ENCODE results near the gene MTUS2. TPM values are rescaled to one million over a fixed set of nuclear protein-coding genes. Genes with fewer than 3 reads are reported as not detected.

The MTUS2 gene
- total RNA-seq, 1 experiment from 2014 or later: 0.35 TPM

- no peak overlapping the region for H2BK15ac ChIP-seq (ENCODE audit: low read depth, low read length)
- H4K8ac ChIP-seq (replicated peaks; ENCODE audit: insufficient read length, low read depth, low read length): no peak overlapping the region
- no peak for DNase-seq
- no peak overlapping the region for H4K91ac ChIP-seq (ENCODE audit: insufficient read length, low read depth, low read length)
- H4K20me1 ChIP-seq (ENCODE audit: control insufficient read depth, insufficient read depth, insufficient read length): no peaks in the 10 kb centered on the region
- H3K18ac ChIP-seq (ENCODE audit: insufficient read length, low read depth, low read length): no peak overlapping the region
- H3K23ac ChIP-seq (ENCODE audit: insufficient read length, low read depth, low read length): no peak overlapping the region
- H3K27ac Mint-ChIP-seq: no peak overlapping the region
- H3K79me1 ChIP-seq (ENCODE audit: insufficient read depth, low read depth, low read length, poor library complexity, severe bottlenecking): no peaks in the 10 kb centered on the region
- H3K14ac ChIP-seq (ENCODE audit: insufficient read depth, low read length): no peak overlapping the region
- no peak overlapping the region for H3K4me2 ChIP-seq (ENCODE audit: insufficient read depth, insufficient read length, low read length)
- H3K27me3 Mint-ChIP-seq (ENCODE audit: low read depth): peaks cover 10% of the 10 kb centered on the region
- no peak overlapping the region for H2BK12ac ChIP-seq (ENCODE audit: insufficient read length, low read depth, low read length)
- peaks cover 0 to 1% (median 0%) of the 10 kb centered on the region in 3 experiments; a peak in 1 of 7 replicates for H3K36me3 Mint-ChIP-seq (ENCODE audit: insufficient read depth in 1 of 3, low read depth in 3 of 3)
- no peaks in the 10 kb centered on the region for H3K4me1 Mint-ChIP-seq
- no peak overlapping the region for H2BK5ac ChIP-seq (ENCODE audit: insufficient read length, low read length)
- no peak overlapping the region for H2AFZ ChIP-seq (ENCODE audit: low read length)
- H2BK20ac ChIP-seq (ENCODE audit: low read depth, low read length, poor library complexity, severe bottlenecking): no peak overlapping the region
- H3T11ph ChIP-seq (ENCODE audit: low read length): no peak overlapping the region
- H3K4me1 ChIP-seq (ENCODE audit: insufficient read depth, low read length): no peaks in the 10 kb centered on the region
- H3K9ac ChIP-seq (ENCODE audit: extremely low read depth, insufficient read length, low read length): no peak overlapping the region
- H4K5ac ChIP-seq (ENCODE audit: insufficient read length, low read depth, low read length): no peak overlapping the region
- H3K4me3 Mint-ChIP-seq: no peak overlapping the region
- TF ChIP-seq CTCF (conservative IDR thresholded peaks at IDR 0.05): no peak
- no peaks in the 10 kb centered on the region; a peak in 1 of 5 replicates for H3K9me3 Mint-ChIP-seq
- H3K23me2 ChIP-seq (ENCODE audit: insufficient read length, low read depth, low read length, poor library complexity, severe bottlenecking): no peaks in the 10 kb centered on the region
- no peak overlapping the region for H3K4ac ChIP-seq (ENCODE audit: low read depth, low read length)
- no peak overlapping the region for H3K56ac ChIP-seq (ENCODE audit: insufficient read length, low read depth, low read length)
- no peak overlapping the region for H3K27ac ChIP-seq (ENCODE audit: insufficient read length, low read depth, low read length)
- no peaks in the 10 kb centered on the region for H3K9me3 ChIP-seq (ENCODE audit: control insufficient read depth, low read depth, low read length)
- no peaks in the 10 kb centered on the region for H3K27me3 ChIP-seq (ENCODE audit: insufficient read depth, low read length)
- H2AK5ac ChIP-seq (ENCODE audit: insufficient read length, low read length): no peak overlapping the region
- no CpG with 5 or more reads among the region's 2 CpGs for WGBS (ENCODE audit: extremely low coverage, insufficient read length, low lambda C conversion rate)
- H3K79me2 ChIP-seq (ENCODE audit: insufficient read depth, low read length): no peaks in the 10 kb centered on the region
- H2BK120ac ChIP-seq (ENCODE audit: low read depth, low read length, poor library complexity, severe bottlenecking): no peak overlapping the region
Observed at GRCh38 chr13:29255567-29255966, 435.4 kb downstream of the MTUS2 start.

Data from H9 (cell line).